HepG2 (cell line): Measurements from ENCODE around the gene ABHD15.

Source experiments
- CTCF ChIP-seq: sonication (generic); formaldehyde crosslinking; IDR thresholded peaks from 2 replicates; pipeline ENCODE4 v1.5.0; 2020; ENCODE audit warnings: mild to moderate bottlenecking, missing genetic modification reagents, moderate library complexity
- EP300 ChIP-seq, 3 experiments: sonication (generic) in 1 of 3; formaldehyde crosslinking in 1 of 3; IDR thresholded peaks; 2 replicates each; pipeline versions ENCODE4 v1.5.1 to v1.6.1; 2011 to 2020; ENCODE audit warnings: low read depth in 2 of 3, low read length in 2 of 3, borderline replicate concordance in 1 of 3, improper control_type of control experiment in 1 of 3, mild to moderate bottlenecking in 1 of 3, missing genetic modification reagents in 1 of 3, moderate library complexity in 1 of 3
- GTF2F1 ChIP-seq: fragments of 150-350 bp; IDR thresholded peaks from 2 replicates; pipeline ENCODE4 v1.6.1; 2014; ENCODE audit warnings: low read length
- HINFP ChIP-seq: sonication (generic); formaldehyde crosslinking; IDR thresholded peaks from 2 replicates; pipeline ENCODE4 v1.4.0; 2020; ENCODE audit warnings: low read depth, mild to moderate bottlenecking, missing genetic modification reagents
- HNRNPL ChIP-seq: fragments of 200-400 bp; formaldehyde crosslinking; IDR thresholded peaks from 2 replicates; pipeline ENCODE4 v1.6.1; 2017; ENCODE audit warnings: mild to moderate bottlenecking, low read depth, low read length
- LCORL ChIP-seq, 2 experiments: fragments of 450-650 bp in 1 of 2; sonication (generic) in 1 of 2; formaldehyde crosslinking in 1 of 2; IDR thresholded peaks; 2 replicates each; pipeline versions ENCODE4 v1.5.0 to v1.6.1; 2017 to 2020; ENCODE audit warnings: antibody characterized with exemption in 1 of 2, missing genetic modification reagents in 1 of 2
- MAFK ChIP-seq, 2 experiments: IDR thresholded peaks in 1 of 2; conservative IDR thresholded peaks in 1 of 2; 2 replicates each; pipeline ENCODE4 v1.6.1; 2011; ENCODE audit warnings: improper control_type of control experiment in 2 of 2, low read length in 2 of 2
- MYC ChIP-seq: sonication (generic); formaldehyde crosslinking; IDR thresholded peaks from 2 replicates; pipeline ENCODE4 v1.9.0; 2021; ENCODE audit warnings: missing genetic modification reagents, borderline replicate concordance
- PHF8 ChIP-seq: sonication (generic); formaldehyde crosslinking; IDR thresholded peaks from 2 replicates; pipeline ENCODE4 v1.5.0; 2020; ENCODE audit warnings: missing genetic modification reagents
- RFX5 ChIP-seq: IDR thresholded peaks from 2 replicates; pipeline ENCODE4 v1.6.1; 2011; ENCODE audit warnings: low read depth, low read length, improper control_type of control experiment
- SUZ12 ChIP-seq: fragments of 150-350 bp; IDR thresholded peaks from 2 replicates; pipeline ENCODE4 v1.6.1; 2014; ENCODE audit warnings: low read depth, low read length
- TP53 ChIP-seq: sonication (generic); formaldehyde crosslinking; conservative IDR thresholded peaks from 2 replicates; pipeline ENCODE4 v1.4.0; 2020; ENCODE audit warnings: missing genetic modification reagents
- USF2 ChIP-seq, 2 experiments: sonication (generic) in 1 of 2; formaldehyde crosslinking in 1 of 2; IDR thresholded peaks; 2 replicates each; pipeline versions ENCODE4 v1.5.1 to v1.6.1; 2011 to 2020; ENCODE audit warnings: borderline replicate concordance in 1 of 2, low read depth in 1 of 2, low read length in 1 of 2, mild to moderate bottlenecking in 1 of 2, missing genetic modification reagents in 1 of 2, moderate library complexity in 1 of 2
- ZNF251 ChIP-seq: sonication (generic); formaldehyde crosslinking; IDR thresholded peaks from 2 replicates; pipeline ENCODE4 v1.9.0; 2021; ENCODE audit warnings: mild to moderate bottlenecking, missing genetic modification reagents

GRCh38 chr17:29591146-29591736, 24.4 kb upstream of the ABHD15 start:
- peak; percentile 54; the same call in 1 of the 2 replicates for TF ChIP-seq HNRNPL
- no peak for TF ChIP-seq SUZ12
- no peak for TF ChIP-seq ZNF251 (CRISPR knock-in tag)
- TF ChIP-seq MAFK (conservative IDR thresholded peaks at IDR 0.05 in 1 of 2, IDR thresholded peaks at IDR 0.05 in 1 of 2; ENCODE audit: low read length in 2 of 2) = no peak
- TF ChIP-seq USF2 (IDR thresholded peaks at IDR 0.05; ENCODE audit: low read depth, low read length) = no peak
- no peak for TF ChIP-seq USF2 (CRISPR knock-in tag; IDR thresholded peaks at IDR 0.05; ENCODE audit: borderline replicate concordance)
- no peak for TF ChIP-seq EP300 (IDR thresholded peaks at IDR 0.05; ENCODE audit: low read depth in 2 of 2, low read length in 2 of 2)
- TF ChIP-seq EP300 (CRISPR knock-in tag; IDR thresholded peaks at IDR 0.05; ENCODE audit: borderline replicate concordance) = no peak
- TF ChIP-seq RFX5 = no peak
- TF ChIP-seq CTCF (CRISPR knock-in tag) = no peak
- TF ChIP-seq GTF2F1 = no peak
- TF ChIP-seq MYC (CRISPR knock-in tag) = peak; percentile 85
- no peak for TF ChIP-seq LCORL (IDR thresholded peaks at IDR 0.05)
- peak; percentile 25; the same call in 1 of the 2 replicates for TF ChIP-seq LCORL (CRISPR knock-in tag; IDR thresholded peaks at IDR 0.05)
- TF ChIP-seq HINFP (CRISPR knock-in tag) = no peak; the same call in 1 of the 2 replicates
- TF ChIP-seq PHF8 (CRISPR knock-in tag) = peak; percentile 50; the same call in 1 of the 2 replicates
- TF ChIP-seq TP53 = no peak
